PFSK-1 (cell line): ENCODE measurements around the gene HAO2.

ENCODE experiments used
- FOXP2 ChIP-seq: optimal IDR thresholded peaks from 2 replicates; pipeline ENCODE3; 2011; ENCODE audit warnings: borderline replicate concordance, control low read depth, inconsistent platforms; ENCODE audit not compliant: insufficient read depth; ENCODE audit errors: extremely low read length, extremely low read depth
- POLR2AphosphoS5 ChIP-seq: IDR thresholded peaks from 2 replicates; pipeline ENCODE4 v1.6.1; 2012; ENCODE audit warnings: low read depth, mild to moderate bottlenecking, control low read depth, low read length, moderate library complexity
- SIN3A ChIP-seq: IDR thresholded peaks from 2 replicates; pipeline ENCODE4 v1.6.1; 2012; ENCODE audit warnings: mild to moderate bottlenecking, low read length, moderate library complexity, borderline replicate concordance; ENCODE audit not compliant: insufficient read depth
- TAF1 ChIP-seq: IDR thresholded peaks from 2 replicates; pipeline ENCODE4 v1.6.1; 2012; ENCODE audit warnings: low read length, control low read depth, borderline replicate concordance; ENCODE audit not compliant: insufficient read depth
- TF ChIP-seq, protein P1 (sequence below), 2 experiments: IDR thresholded peaks; 2 replicates each; pipeline versions ENCODE4 v1.6.1 to v1.8.0; 2011 to 2012; ENCODE audit warnings: low read depth in 2 of 2, low read length in 2 of 2, control low read depth in 1 of 2, inconsistent platforms in 1 of 2, mild to moderate bottlenecking in 1 of 2, moderate library complexity in 1 of 2; ENCODE audit not compliant: insufficient read depth in 1 of 2

HAO2 gene

DNA sequence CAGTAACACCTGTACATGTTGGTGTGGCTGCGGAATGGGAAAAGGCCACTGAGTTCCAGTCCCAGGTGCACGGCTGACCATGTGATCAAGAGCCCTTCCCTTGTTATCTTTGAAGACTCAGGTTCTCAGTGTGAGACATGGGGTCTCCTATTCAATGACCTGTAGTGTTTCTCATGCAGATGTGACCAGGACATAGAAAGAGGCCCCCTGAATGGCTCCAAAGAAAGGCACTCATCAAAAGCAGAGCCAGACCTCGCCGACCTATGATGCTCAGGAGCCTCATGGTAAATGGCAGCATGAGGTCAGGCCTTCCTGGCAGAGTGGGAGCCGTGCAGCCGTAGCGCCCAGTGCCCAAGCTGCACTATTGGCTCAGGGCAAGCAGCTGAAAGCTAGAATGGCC is 42.3 kb upstream of the HAO2 start:
- TF ChIP-seq SIN3A (no peak), TAF1 (no peak), FOXP2 (no peak), POLR2AphosphoS5 (no peak)
- TF ChIP-seq, protein P1, sequence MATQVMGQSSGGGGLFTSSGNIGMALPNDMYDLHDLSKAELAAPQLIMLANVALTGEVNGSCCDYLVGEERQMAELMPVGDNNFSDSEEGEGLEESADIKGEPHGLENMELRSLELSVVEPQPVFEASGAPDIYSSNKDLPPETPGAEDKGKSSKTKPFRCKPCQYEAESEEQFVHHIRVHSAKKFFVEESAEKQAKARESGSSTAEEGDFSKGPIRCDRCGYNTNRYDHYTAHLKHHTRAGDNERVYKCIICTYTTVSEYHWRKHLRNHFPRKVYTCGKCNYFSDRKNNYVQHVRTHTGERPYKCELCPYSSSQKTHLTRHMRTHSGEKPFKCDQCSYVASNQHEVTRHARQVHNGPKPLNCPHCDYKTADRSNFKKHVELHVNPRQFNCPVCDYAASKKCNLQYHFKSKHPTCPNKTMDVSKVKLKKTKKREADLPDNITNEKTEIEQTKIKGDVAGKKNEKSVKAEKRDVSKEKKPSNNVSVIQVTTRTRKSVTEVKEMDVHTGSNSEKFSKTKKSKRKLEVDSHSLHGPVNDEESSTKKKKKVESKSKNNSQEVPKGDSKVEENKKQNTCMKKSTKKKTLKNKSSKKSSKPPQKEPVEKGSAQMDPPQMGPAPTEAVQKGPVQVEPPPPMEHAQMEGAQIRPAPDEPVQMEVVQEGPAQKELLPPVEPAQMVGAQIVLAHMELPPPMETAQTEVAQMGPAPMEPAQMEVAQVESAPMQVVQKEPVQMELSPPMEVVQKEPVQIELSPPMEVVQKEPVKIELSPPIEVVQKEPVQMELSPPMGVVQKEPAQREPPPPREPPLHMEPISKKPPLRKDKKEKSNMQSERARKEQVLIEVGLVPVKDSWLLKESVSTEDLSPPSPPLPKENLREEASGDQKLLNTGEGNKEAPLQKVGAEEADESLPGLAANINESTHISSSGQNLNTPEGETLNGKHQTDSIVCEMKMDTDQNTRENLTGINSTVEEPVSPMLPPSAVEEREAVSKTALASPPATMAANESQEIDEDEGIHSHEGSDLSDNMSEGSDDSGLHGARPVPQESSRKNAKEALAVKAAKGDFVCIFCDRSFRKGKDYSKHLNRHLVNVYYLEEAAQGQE (IDR thresholded peaks at IDR 0.05; ENCODE audit: insufficient read depth in 1 of 2, low read depth in 2 of 2, low read length in 2 of 2): no peak

DNA sequence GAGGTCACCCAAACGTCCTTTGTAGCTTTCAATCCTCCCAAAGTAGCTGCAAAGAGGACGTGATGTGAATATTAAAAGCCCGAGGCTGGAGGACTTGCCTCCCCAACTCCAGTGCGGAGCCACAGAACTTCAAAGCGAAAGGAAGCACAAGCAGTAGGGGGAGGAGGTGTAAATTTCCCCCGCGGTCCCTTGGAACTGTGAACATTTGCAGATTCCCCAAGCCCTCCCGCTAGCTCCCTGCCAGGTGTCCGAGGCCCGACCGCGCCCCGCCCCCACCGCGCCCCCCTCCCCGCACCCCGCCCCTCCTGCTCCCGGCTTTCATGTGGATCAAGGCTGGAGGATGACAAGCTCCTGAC is 41.5 kb upstream of the HAO2 start:
- TF ChIP-seq SIN3A (no peak), FOXP2 (no peak)

DNA sequence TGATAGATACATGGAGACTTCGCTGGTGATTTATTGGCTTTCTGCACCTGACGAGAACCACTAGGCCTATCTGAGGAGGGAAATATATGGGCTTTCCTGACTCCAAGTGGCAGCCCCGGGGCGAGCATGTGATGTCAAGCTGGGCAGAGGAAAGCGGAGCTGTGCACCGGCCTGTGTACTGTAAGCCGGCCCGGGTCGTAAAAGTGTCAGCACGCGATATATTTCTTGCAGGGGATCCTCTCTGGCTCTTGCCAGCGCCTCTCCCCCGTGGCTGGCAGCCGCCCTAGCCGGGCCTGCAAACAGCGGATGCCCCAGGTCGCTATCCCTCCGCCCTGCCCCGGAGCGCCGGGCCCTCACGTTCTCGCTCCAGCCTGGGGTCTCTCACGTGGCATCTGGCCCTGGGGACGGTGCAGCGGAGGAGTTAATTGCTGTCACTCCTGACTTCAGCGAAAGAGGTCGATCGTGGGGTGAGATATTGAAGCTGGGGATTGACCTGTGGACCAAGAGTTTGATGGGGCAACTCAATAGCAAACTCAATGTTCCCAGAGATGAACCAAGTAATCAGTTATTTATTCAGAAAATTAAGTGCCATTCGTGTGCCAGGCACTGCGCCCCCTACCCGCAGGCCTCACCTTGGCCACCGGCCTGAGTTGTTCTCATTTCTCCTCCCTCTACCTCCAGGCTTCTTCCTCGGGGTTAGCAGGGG is 41.0 kb upstream of the HAO2 start:
- TF ChIP-seq POLR2AphosphoS5 (no peak), SIN3A (no peak), TAF1 (no peak), FOXP2 (no peak)
- TF ChIP-seq, protein P1 (IDR thresholded peaks at IDR 0.05; ENCODE audit: insufficient read depth in 1 of 2, low read depth in 2 of 2, low read length in 2 of 2): no peak

DNA sequence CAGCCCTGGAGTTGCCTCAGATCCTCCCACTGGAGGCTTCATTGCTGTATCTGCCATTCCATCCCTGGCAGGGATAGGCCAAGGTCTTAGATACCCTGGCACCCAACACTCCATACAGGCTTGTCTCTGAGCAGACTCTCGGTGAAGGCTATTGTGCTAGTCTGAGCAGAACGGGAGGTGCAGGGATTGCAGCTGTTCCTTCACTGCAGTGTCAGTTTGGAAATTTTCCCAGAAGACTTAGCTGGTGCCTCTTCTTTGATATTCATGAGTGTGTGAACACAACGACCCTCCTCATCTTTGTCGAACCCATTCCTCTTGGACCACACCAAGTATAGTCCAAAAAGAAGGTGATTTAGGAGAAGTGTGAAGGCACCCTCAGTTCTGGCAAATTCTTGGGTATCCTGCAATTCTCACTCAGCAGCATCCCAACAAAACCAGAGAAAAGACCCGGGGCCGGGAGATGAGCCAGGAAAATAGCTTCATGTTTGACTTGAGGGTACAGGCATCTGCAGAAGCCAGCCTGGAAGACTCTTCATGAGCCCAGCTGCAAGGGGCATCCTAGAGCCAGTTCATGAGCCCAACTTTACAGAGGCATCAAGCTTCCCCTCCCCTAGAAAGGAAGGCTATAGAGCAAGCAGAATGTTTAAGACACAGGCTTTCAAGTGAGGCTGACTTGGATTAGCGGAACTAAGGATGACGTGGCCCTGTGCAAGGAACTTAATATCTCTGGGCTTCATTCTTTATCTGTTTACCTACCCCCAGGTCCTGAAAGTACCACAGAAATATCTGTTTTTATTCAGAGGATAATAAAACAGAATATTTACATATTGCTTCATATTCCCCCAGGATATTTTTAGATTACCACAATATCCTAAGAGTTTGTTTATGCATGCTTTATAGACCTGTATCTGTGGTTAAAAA is 38.8 kb upstream of the HAO2 start:
- no peak for TF ChIP-seq TAF1
- TF ChIP-seq FOXP2: no peak

DNA sequence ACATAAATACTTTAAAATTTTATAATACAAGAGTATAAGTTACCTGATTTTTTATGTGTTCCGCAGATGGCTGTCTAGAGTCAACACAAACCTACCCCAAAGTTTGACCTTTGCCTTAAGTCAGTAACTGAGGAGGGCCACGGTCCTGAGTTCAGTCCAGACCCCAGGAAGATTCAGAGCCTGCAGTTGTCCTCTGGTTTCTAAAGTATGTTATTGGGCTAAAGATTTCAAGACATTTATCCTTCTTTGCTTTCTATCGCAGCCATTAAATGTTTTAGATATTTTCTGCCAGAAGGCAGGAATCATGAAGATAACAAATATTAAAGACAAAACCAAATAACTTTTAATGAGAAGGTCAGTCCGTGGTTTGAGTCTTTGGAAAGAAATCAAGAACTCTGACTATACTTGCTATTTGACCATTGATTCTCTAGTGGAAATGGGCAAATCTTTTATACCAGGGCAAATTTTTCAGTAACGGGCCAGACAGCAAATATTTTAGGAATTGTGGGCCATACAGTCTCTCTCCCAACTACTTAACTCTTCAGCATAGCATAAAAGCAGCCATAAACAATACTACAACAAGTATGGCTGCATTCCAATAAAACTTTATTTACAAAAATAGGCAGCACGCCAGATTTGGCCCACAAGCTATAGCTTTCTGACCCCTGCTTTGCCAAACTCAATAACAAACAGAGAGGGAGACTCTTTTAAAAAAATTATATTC is 38.0 kb upstream of the HAO2 start:
- TF ChIP-seq, protein P1 (IDR thresholded peaks at IDR 0.05; ENCODE audit: insufficient read depth in 1 of 2, low read depth in 2 of 2, low read length in 2 of 2): no peak
- TF ChIP-seq SIN3A (no peak), POLR2AphosphoS5 (no peak), FOXP2 (no peak), TAF1 (no peak)
